ENCODE results near the gene FGFRL1. TPM values are rescaled to one million over a fixed set of nuclear protein-coding genes. Genes with fewer than 3 reads are reported as not detected.
A peak's percentile ranks its signal among the peaks of the same experiment; 100 is the strongest.

FGFRL1 gene
- total and polyA plus RNA-seq, 2 of the 13 experiments (the other 11 are each of a cell fraction or from before 2014, with no cell fraction given), result 19.1 to 30.6 TPM

GRCh38 chr4:1043651-1044468, 32.4 kb downstream of the FGFRL1 start:
- DNase-seq (ENCODE audit: low spot score), result peak; percentile 84
- intact Hi-C loops (cut with micrococcal nuclease; ENCODE audit: unreplicated experiment) (no loop called here), in situ Hi-C loops (cut with HindIII; ENCODE audit: extremely low pct_ligation_motif_present, low pct_unique_long_range_greater_than_20kb) (no loop called here)
- peaks cover 27% of the 10 kb centered on the region; the same call in 1 of the 2 replicates for H4K20me1 ChIP-seq (ENCODE audit: insufficient read depth, low read length)
- peak overlapping the region in 1 of 3 experiments; percentile 12; a peak in 1 of 6 replicates for H3K4me3 ChIP-seq (replicated peaks in 1 of 3; ENCODE audit: insufficient read depth in 1 of 3, low read depth in 2 of 3, low read length in 3 of 3)
- no TSS peak for BruUV-seq (replicated peaks)
- ChIA-PET CTCF (ENCODE audit: low intra/inter-chr PET ratio, low total read pairs) (no interaction called here), POLR2A (interaction anchor here (0.6 to 1.3 kb wide), 2 partner anchors 51 to 303 kb away, joined by 3 to 4 read pairs; partner anchors contain the start of genes SLC26A1 and UVSSA)
- no peaks in the 10 kb centered on the region for H3K9me3 ChIP-seq (ENCODE audit: low read length)
- peaks cover 17 to 72% of the 10 kb centered on the region in 2 experiments for H3K27me3 ChIP-seq (ENCODE audit: control insufficient read depth in 1 of 2, insufficient read depth in 2 of 2, low read length in 2 of 2)
- H3K36me3 ChIP-seq (replicated peaks in 1 of 2; ENCODE audit: control insufficient read depth in 1 of 2, insufficient read depth in 2 of 2, low read length in 2 of 2), result no peaks in the 10 kb centered on the region
- H3K79me2 ChIP-seq (ENCODE audit: insufficient read depth, low read length), result no peaks in the 10 kb centered on the region
- ATAC-seq, result peak; percentile 54
- peak overlapping the region; percentile 33 for H3K4me2 ChIP-seq (ENCODE audit: low read depth, low read length)
- no peak overlapping the region for H3K9ac ChIP-seq (ENCODE audit: insufficient read depth, low read depth, low read length)
- no peak overlapping the region for H3K27ac ChIP-seq (ENCODE audit: extremely low read length, insufficient read depth, low read length)
- 13% methylated on average over 14 of the region's 36 CpGs for WGBS (ENCODE audit: low lambda C conversion rate)
- no peak for FAIRE-seq
- H2AFZ ChIP-seq (ENCODE audit: low read length), result no peak overlapping the region
- H3K4me1 ChIP-seq (ENCODE audit: insufficient read depth, low read length), result peaks cover 47% of the 10 kb centered on the region
- TF ChIP-seq DMTF1 (CRISPR knock-in tag; IDR thresholded peaks at IDR 0.05), result no peak
- no peak for TF ChIP-seq MYPOP (CRISPR knock-in tag; IDR thresholded peaks at IDR 0.05)
- TF ChIP-seq TGIF2 (CRISPR knock-in tag; IDR thresholded peaks at IDR 0.05), result 0 out of 2 replicates have a peak, but pooled peaks have one; percentile 20
- no peak for TF ChIP-seq AGO2 (optimal IDR thresholded peaks at IDR 0.05; ENCODE audit: low read depth, low read length)
- no peak for TF ChIP-seq ARID2 (CRISPR knock-in tag; IDR thresholded peaks at IDR 0.05; ENCODE audit: borderline replicate concordance)
- TF ChIP-seq DDIT3 (CRISPR knock-in tag; IDR thresholded peaks at IDR 0.05), result no peak
- no peak for TF ChIP-seq ZNF564 (CRISPR knock-in tag; IDR thresholded peaks at IDR 0.05)
- peak; percentile 99 for TF ChIP-seq ATF3 (CRISPR knock-in tag; IDR thresholded peaks at IDR 0.05)
- peak; percentile 78; the same call in 1 of the 2 replicates for TF ChIP-seq DNMT3B (CRISPR knock-in tag; conservative IDR thresholded peaks at IDR 0.05)
- TF ChIP-seq, protein P1, sequence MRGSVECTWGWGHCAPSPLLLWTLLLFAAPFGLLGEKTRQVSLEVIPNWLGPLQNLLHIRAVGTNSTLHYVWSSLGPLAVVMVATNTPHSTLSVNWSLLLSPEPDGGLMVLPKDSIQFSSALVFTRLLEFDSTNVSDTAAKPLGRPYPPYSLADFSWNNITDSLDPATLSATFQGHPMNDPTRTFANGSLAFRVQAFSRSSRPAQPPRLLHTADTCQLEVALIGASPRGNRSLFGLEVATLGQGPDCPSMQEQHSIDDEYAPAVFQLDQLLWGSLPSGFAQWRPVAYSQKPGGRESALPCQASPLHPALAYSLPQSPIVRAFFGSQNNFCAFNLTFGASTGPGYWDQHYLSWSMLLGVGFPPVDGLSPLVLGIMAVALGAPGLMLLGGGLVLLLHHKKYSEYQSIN (CRISPR knock-in tag; IDR thresholded peaks at IDR 0.05; ENCODE audit: borderline replicate concordance), result no peak
- TF ChIP-seq FLYWCH1 (CRISPR knock-in tag; IDR thresholded peaks at IDR 0.05), result no peak
- peak; percentile 93 for TF ChIP-seq CEBPB (IDR thresholded peaks at IDR 0.05; ENCODE audit: borderline replicate concordance, low read depth, low read length)
- no peak for TF ChIP-seq MIER2 (CRISPR knock-in tag; IDR thresholded peaks at IDR 0.05)
- no peak for TF ChIP-seq ZNF891 (CRISPR knock-in tag; IDR thresholded peaks at IDR 0.05)
- TF ChIP-seq STAT6 (CRISPR knock-in tag; IDR thresholded peaks at IDR 0.05; ENCODE audit: borderline replicate concordance), result no peak

All from HepG2 (cell line).